K562 (cell line): Measurements from ENCODE around the gene AIF1. TPM values are rescaled to one million over a fixed set of nuclear protein-coding genes. Genes with fewer than 3 reads are reported as not detected.

Experiments
- CTBP1 ChIP-seq: fragments of 450-650 bp; IDR thresholded peaks from 2 replicates; pipeline ENCODE4 v1.6.1; 2016; ENCODE audit warnings: borderline replicate concordance
- ELF2 ChIP-seq: fragments of 250-450 bp; sonication (Bioruptor Pico); IDR thresholded peaks from 2 replicates; pipeline ENCODE4 v1.5.0; 2021; ENCODE audit warnings: mild to moderate bottlenecking
- NEUROD1 ChIP-seq: fragments of 150-350 bp; IDR thresholded peaks from 2 replicates; pipeline ENCODE4 v1.6.1; 2014; ENCODE audit warnings: borderline replicate concordance, low read length, low read depth; ENCODE audit not compliant: partially characterized antibody
- SMARCA4 ChIP-seq: fragments of 450-650 bp; IDR thresholded peaks from 2 replicates; pipeline ENCODE4 v1.6.1; 2016
- SMARCA5 ChIP-seq: fragments of 450-650 bp; IDR thresholded peaks from 2 replicates; pipeline ENCODE4 v1.6.1; 2016
- SMARCE1 ChIP-seq: fragments of 450-650 bp; IDR thresholded peaks from 2 replicates; pipeline ENCODE4 v1.7.1; 2016; ENCODE audit warnings: mild to moderate bottlenecking
- SPI1 ChIP-seq: IDR thresholded peaks from 2 replicates; pipeline ENCODE4 v1.6.1; 2011; ENCODE audit warnings: low read depth, low read length, control low read depth, borderline replicate concordance
- TBP ChIP-seq: optimal IDR thresholded peaks from 2 replicates; pipeline ENCODE3; 2011; ENCODE audit warnings: low read depth, low read length, improper control_type of control experiment
- TEAD4 ChIP-seq, 2 experiments: sonication (generic) in 1 of 2; formaldehyde crosslinking in 1 of 2; IDR thresholded peaks; 2 replicates each; pipeline versions ENCODE4 v1.6.1 to v1.8.0; 2012 to 2022; ENCODE audit warnings: borderline replicate concordance in 1 of 2, inconsistent platforms in 1 of 2, low read length in 1 of 2, mild to moderate bottlenecking in 1 of 2, missing genetic modification reagents in 1 of 2
- UBTF ChIP-seq, 2 experiments: IDR thresholded peaks; 2 replicates each; pipeline ENCODE4 v1.6.1; 2012; ENCODE audit warnings: improper control_type of control experiment in 2 of 2, low read depth in 2 of 2, low read length in 2 of 2, borderline replicate concordance in 1 of 2
- ZBTB12 ChIP-seq: fragments of 250-450 bp; sonication (Bioruptor Pico); IDR thresholded peaks from 2 replicates; pipeline ENCODE4 v1.4.0; 2020
- ZNF395 ChIP-seq: fragments of 200-800 bp; sonication (Bioruptor generic); IDR thresholded peaks from 2 replicates; pipeline ENCODE4 v1.6.1; 2017; ENCODE audit warnings: missing genetic modification characterization, missing compliant biosample characterization
- ZNF57 ChIP-seq: fragments of 450-650 bp; formaldehyde crosslinking; IDR thresholded peaks from 2 replicates; pipeline ENCODE4 v1.4.0; 2020; ENCODE audit warnings: mild to moderate bottlenecking, moderate library complexity
- polyA plus RNA-seq, 8 experiments: library from polyadenylated mRNA; depleted of rRNA in 4 of 8; stranded (reverse) in 5 of 8; unstranded in 3 of 8; fragments of >200 nt; fragmentation: Nextera tagmentation in 2 of 8; fragmentation: Illumina TruSeq in 1 of 8; extraction: Ambion mirVana in 2 of 8; extraction: Trizol in 1 of 8; gene quantifications; 2 replicates each; pipeline versions ENCODE4 v1.2.1 to v1.2.3, GENCODE V29; 2011 to 2014; ENCODE audit warnings: inconsistent platforms in 1 of 8, missing spikeins in 1 of 8
- total RNA-seq, 7 experiments: library from RNA; depleted of rRNA in 6 of 7; stranded (reverse); fragments of >200 nt in 6 of 7; fragmentation: Illumina TruSeq in 2 of 7; extraction: Trizol in 2 of 7; gene quantifications; 2 replicates each; pipeline versions ENCODE4 v1.2.1 to v1.2.3, GENCODE V29; 2011 to 2021; ENCODE audit warnings: low replicate concordance in 1 of 7

AIF1 gene
- total and polyA plus RNA-seq, 9 of the 15 experiments (the other 6 are each of a cell fraction or from before 2014, with no cell fraction given) = 9.4 to 33.4 (median 19.4) TPM

GRCh38 chr6:31614684-31615578 lies at the start of gene AIF1 (continued):
- TF ChIP-seq ZNF57 (CRISPR knock-in tag) (no peak), UBTF (IDR thresholded peaks at IDR 0.05; ENCODE audit: borderline replicate concordance in 1 of 2, low read depth in 2 of 2, low read length in 2 of 2) (peak in 1 of 2 experiments; percentile 58; a peak in 1 of 4 replicates), SMARCE1 (peak; percentile 62; the same call in 1 of the 2 replicates), SPI1 (peak; percentile 94), NEUROD1 (peak; percentile 14), SMARCA4 (peak; percentile 48; the same call in 1 of the 2 replicates), TBP (peak; percentile 22), TEAD4 (IDR thresholded peaks at IDR 0.05; ENCODE audit: low read length) (peak; percentile 55; the same call in 1 of the 2 replicates), TEAD4 (CRISPR knock-in tag; IDR thresholded peaks at IDR 0.05; ENCODE audit: borderline replicate concordance) (no peak), ZNF395 (no peak), SMARCA5 (peak; percentile 16; the same call in 1 of the 2 replicates), ZBTB12 (no peak), CTBP1 (peak; percentile 51), ELF2 (CRISPR knock-in tag) (0 out of 2 replicates have a peak, but pooled peaks have one; percentile 31)
- TF ChIP-seq, all 486 proteins: peak for 14
